HEK293 (cell line): Measurements from ENCODE around the gene IL17RB.

Experiments
- CTCF ChIA-PET: fragments of 350-600 bp; formaldehyde crosslinking; extraction: SDS; loops from one replicate; lab custom pipeline; 2021; ENCODE audit warnings: antibody characterized with exemption; lab: Yijun Ruan, JAX
- POLR2A ChIA-PET: fragments of 300-600 bp; formaldehyde crosslinking; extraction: SDS; loops from one replicate; lab custom pipeline; 2020; ENCODE audit warnings: antibody characterized with exemption, inconsistent platforms; lab: Yijun Ruan, JAX
- H3K27ac ChIP-seq: fragments of 200-500 bp; sonication (Bioruptor generic); 2 replicates; pipeline ENCODE4 v1.5.1; 2014; ENCODE audit warnings: low read depth, low read length, control low read depth, inconsistent platforms; ENCODE audit errors: extremely low read depth
- H3K36me3 ChIP-seq, 2 experiments: fragments of 200-500 bp in 1 of 2; sonication (Bioruptor generic) in 1 of 2; 1 replicate in 1 of 2; 2 replicates in 1 of 2; pipeline ENCODE4 v1.5.1; 2014 to 2017; ENCODE audit warnings: inconsistent platforms in 2 of 2, low read length in 2 of 2; ENCODE audit not compliant: control insufficient read depth in 2 of 2, insufficient read depth in 1 of 2
- H3K4me1 ChIP-seq: fragments of 200-500 bp; sonication (Bioruptor generic); 2 replicates; pipeline ENCODE4 v1.5.1; 2014; ENCODE audit warnings: mild to moderate bottlenecking, low read length, inconsistent platforms; ENCODE audit not compliant: control insufficient read depth, insufficient read depth
- H3K4me3 ChIP-seq: 2 replicates; pipeline ENCODE4 v1.5.1; 2011; ENCODE audit warnings: low read depth, mild to moderate bottlenecking, control low read depth, low read length, moderate library complexity
- H3K9me3 ChIP-seq: fragments of 200-500 bp; sonication (Bioruptor generic); 2 replicates; pipeline ENCODE4 v1.5.1; 2014; ENCODE audit warnings: low read depth, low read length, inconsistent platforms; ENCODE audit not compliant: control insufficient read depth, insufficient read depth
- GLI2 ChIP-seq: fragments of 450-650 bp; formaldehyde crosslinking; IDR thresholded peaks from 2 replicates; pipeline ENCODE4; 2017; ENCODE audit warnings: missing biosample characterization, missing genetic modification characterization, low read depth, borderline replicate concordance
- KLF10 ChIP-seq: fragments of 450-650 bp; IDR thresholded peaks from 2 replicates; pipeline ENCODE4 v1.5.1; 2018; ENCODE audit warnings: missing biosample characterization, mild to moderate bottlenecking, missing genetic modification characterization
- RBAK ChIP-seq: fragments of 450-650 bp; formaldehyde crosslinking; IDR thresholded peaks from 2 replicates; pipeline ENCODE4 v1.5.1; 2016; ENCODE audit warnings: missing biosample characterization, missing genetic modification characterization
- TCF7L2 ChIP-seq: IDR thresholded peaks from 2 replicates; pipeline ENCODE4 v1.6.1; 2011; ENCODE audit warnings: low read depth, mild to moderate bottlenecking, inconsistent platforms, low read length, moderate library complexity, borderline replicate concordance
- ZFP3 ChIP-seq: fragments of 450-650 bp; formaldehyde crosslinking; IDR thresholded peaks from 2 replicates; pipeline ENCODE4 v1.5.1; 2016; ENCODE audit warnings: low read depth, missing biosample characterization, missing genetic modification characterization
- ZFP41 ChIP-seq: fragments of 450-650 bp; formaldehyde crosslinking; IDR thresholded peaks from 2 replicates; pipeline ENCODE4 v1.5.1; 2016; ENCODE audit warnings: missing biosample characterization, missing genetic modification characterization, borderline replicate concordance
- ZIC2 ChIP-seq: fragments of 450-650 bp; formaldehyde crosslinking; IDR thresholded peaks from 2 replicates; pipeline ENCODE4 v1.5.1; 2016; ENCODE audit warnings: missing biosample characterization, missing genetic modification characterization
- ZNF132 ChIP-seq: fragments of 450-650 bp; formaldehyde crosslinking; IDR thresholded peaks from 2 replicates; pipeline ENCODE4 v1.5.1; 2017; ENCODE audit warnings: missing biosample characterization, missing genetic modification characterization, borderline replicate concordance
- ZNF239 ChIP-seq: fragments of 450-650 bp; formaldehyde crosslinking; IDR thresholded peaks from 2 replicates; pipeline ENCODE4 v1.5.1; 2016; ENCODE audit warnings: missing biosample characterization, missing genetic modification characterization
- ZNF26 ChIP-seq: fragments of 450-650 bp; formaldehyde crosslinking; IDR thresholded peaks from 2 replicates; pipeline ENCODE4 v1.5.1; 2016; ENCODE audit warnings: missing biosample characterization, missing genetic modification characterization
- ZNF335 ChIP-seq: fragments of 450-650 bp; formaldehyde crosslinking; conservative IDR thresholded peaks from 2 replicates; pipeline ENCODE4 v1.5.1; 2016; ENCODE audit warnings: missing biosample characterization, missing genetic modification characterization
- ZNF366 ChIP-seq: fragments of 450-650 bp; formaldehyde crosslinking; conservative IDR thresholded peaks from 2 replicates; pipeline ENCODE4 v1.5.1; 2016; ENCODE audit warnings: missing biosample characterization, missing genetic modification characterization
- ZNF394 ChIP-seq: fragments of 450-650 bp; formaldehyde crosslinking; IDR thresholded peaks from 2 replicates; pipeline ENCODE4 v1.5.1; 2016; ENCODE audit warnings: missing biosample characterization, missing genetic modification characterization, mild to moderate bottlenecking, moderate library complexity, borderline replicate concordance
- ZNF426 ChIP-seq: fragments of 450-650 bp; formaldehyde crosslinking; IDR thresholded peaks from 2 replicates; pipeline ENCODE4 v1.5.1; 2017; ENCODE audit warnings: missing biosample characterization, missing genetic modification characterization, mild to moderate bottlenecking, inconsistent platforms, moderate library complexity
- ZNF433 ChIP-seq: fragments of 450-650 bp; formaldehyde crosslinking; IDR thresholded peaks from 2 replicates; pipeline ENCODE4 v1.5.1; 2016; ENCODE audit warnings: missing biosample characterization, missing genetic modification characterization, low read depth
- ZNF449 ChIP-seq: fragments of 450-650 bp; formaldehyde crosslinking; IDR thresholded peaks from 2 replicates; pipeline ENCODE4 v1.5.1; 2017; ENCODE audit warnings: missing biosample characterization, mild to moderate bottlenecking, missing genetic modification characterization, moderate library complexity
- ZNF501 ChIP-seq: fragments of 450-650 bp; formaldehyde crosslinking; IDR thresholded peaks from 2 replicates; pipeline ENCODE4 v1.5.1; 2016; ENCODE audit warnings: missing biosample characterization, missing genetic modification characterization
- ZNF785 ChIP-seq: fragments of 450-650 bp; formaldehyde crosslinking; IDR thresholded peaks from 2 replicates; pipeline ENCODE4 v1.5.1; 2016; ENCODE audit warnings: missing biosample characterization, missing genetic modification characterization
- ZNF837 ChIP-seq: fragments of 450-650 bp; formaldehyde crosslinking; IDR thresholded peaks from 2 replicates; pipeline ENCODE4 v1.5.1; 2016; ENCODE audit warnings: missing biosample characterization, missing genetic modification characterization
- TF ChIP-seq, protein P1 (sequence below): sonication (generic); formaldehyde crosslinking; IDR thresholded peaks from 2 replicates; pipeline ENCODE4 v1.8.1; 2022; ENCODE audit warnings: mild to moderate bottlenecking, moderate library complexity, missing genetic modification reagents
- TF ChIP-seq, protein P2 (sequence below): fragments of 450-650 bp; formaldehyde crosslinking; IDR thresholded peaks from 2 replicates; pipeline ENCODE4 v1.5.1; 2016; ENCODE audit warnings: missing biosample characterization, missing genetic modification characterization, low read depth

The IL17RB gene

GRCh38 chr3:53885239-53885638, 38.9 kb downstream of the IL17RB start:
- Histone ChIP-seq H3K4me1 (no peaks in the 10 kb centered on the region; the same call in 1 of the 2 replicates), H3K36me3 (peaks cover 7 to 62% of the 10 kb centered on the region in 2 experiments), H3K4me3 (no peak overlapping the region), H3K9me3 (no peaks in the 10 kb centered on the region), H3K27ac (no peak overlapping the region)
- CTCF ChIA-PET: no interaction called here
- TF ChIP-seq ZNF433 (tag by site-specific recombination) (no peak), ZNF837 (tag by site-specific recombination) (no peak), RBAK (no peak)
- POLR2A ChIA-PET: no interaction called here

DNA sequence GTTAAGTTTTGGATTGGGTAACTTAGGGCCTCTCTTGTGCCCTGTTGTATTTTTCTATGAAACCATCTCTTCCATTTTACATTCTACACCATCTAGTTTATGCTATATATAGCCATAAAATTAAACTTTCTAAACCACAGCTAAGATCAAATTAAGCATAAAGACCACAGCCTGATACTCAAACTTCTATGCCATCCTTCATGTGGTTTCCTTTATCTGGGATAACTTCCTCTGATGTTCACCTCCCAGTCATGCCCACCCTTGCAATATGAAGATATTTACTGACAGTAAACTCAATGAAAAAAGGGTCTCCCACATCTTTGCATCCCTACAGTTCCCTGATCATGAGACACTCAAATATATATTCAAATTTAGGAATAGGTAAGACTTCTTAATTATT, 41.1 kb downstream of the IL17RB start:
- Histone ChIP-seq H3K36me3 (peaks cover 7 to 54% of the 10 kb centered on the region in 2 experiments), H3K4me1 (no peaks in the 10 kb centered on the region), H3K9me3 (no peaks in the 10 kb centered on the region), H3K4me3 (no peak overlapping the region), H3K27ac (no peak overlapping the region)
- CTCF ChIA-PET: no interaction called here
- TF ChIP-seq ZNF394 (tag by site-specific recombination) (no peak), ZNF239 (tag by site-specific recombination) (no peak), ZNF449 (tag by site-specific recombination) (no peak), GLI2 (tag by site-specific recombination) (no peak), ZNF335 (tag by site-specific recombination) (no peak), TCF7L2 (no peak), ZNF785 (tag by site-specific recombination) (no peak), ZNF501 (no peak), ZFP3 (tag by site-specific recombination) (no peak), ZNF426 (tag by site-specific recombination) (no peak), KLF10 (tag by site-specific recombination) (no peak), ZFP41 (tag by site-specific recombination) (no peak), ZNF132 (tag by site-specific recombination) (no peak), ZNF366 (no peak), ZIC2 (tag by site-specific recombination) (no peak), ZNF26 (tag by site-specific recombination) (no peak)
- TF ChIP-seq, protein P1, sequence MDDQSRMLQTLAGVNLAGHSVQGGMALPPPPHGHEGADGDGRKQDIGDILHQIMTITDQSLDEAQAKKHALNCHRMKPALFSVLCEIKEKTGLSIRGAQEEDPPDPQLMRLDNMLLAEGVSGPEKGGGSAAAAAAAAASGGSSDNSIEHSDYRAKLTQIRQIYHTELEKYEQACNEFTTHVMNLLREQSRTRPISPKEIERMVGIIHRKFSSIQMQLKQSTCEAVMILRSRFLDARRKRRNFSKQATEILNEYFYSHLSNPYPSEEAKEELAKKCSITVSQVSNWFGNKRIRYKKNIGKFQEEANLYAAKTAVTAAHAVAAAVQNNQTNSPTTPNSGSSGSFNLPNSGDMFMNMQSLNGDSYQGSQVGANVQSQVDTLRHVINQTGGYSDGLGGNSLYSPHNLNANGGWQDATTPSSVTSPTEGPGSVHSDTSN (CRISPR knock-in tag): no peak
- TF ChIP-seq, protein P2, sequence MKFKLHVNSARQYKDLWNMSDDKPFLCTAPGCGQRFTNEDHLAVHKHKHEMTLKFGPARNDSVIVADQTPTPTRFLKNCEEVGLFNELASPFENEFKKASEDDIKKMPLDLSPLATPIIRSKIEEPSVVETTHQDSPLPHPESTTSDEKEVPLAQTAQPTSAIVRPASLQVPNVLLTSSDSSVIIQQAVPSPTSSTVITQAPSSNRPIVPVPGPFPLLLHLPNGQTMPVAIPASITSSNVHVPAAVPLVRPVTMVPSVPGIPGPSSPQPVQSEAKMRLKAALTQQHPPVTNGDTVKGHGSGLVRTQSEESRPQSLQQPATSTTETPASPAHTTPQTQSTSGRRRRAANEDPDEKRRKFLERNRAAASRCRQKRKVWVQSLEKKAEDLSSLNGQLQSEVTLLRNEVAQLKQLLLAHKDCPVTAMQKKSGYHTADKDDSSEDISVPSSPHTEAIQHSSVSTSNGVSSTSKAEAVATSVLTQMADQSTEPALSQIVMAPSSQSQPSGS (tag by site-specific recombination): no peak
- POLR2A ChIA-PET: no interaction called here
